ENCODE data around the gene TEKT1. TPM values are rescaled to one million over a fixed set of nuclear protein-coding genes. Genes with fewer than 3 reads are reported as not detected.
A peak's percentile ranks its signal among the peaks of the same experiment; 100 is the strongest.
"Not testable (repeated sequence)": the region's sequence is repeated elsewhere in the genome, so short reads cannot be mapped to it uniquely, and the experiment has no call there.

The TEKT1 gene
- total RNA-seq, 1 donor from 2014 or later, result not detected

DNA sequence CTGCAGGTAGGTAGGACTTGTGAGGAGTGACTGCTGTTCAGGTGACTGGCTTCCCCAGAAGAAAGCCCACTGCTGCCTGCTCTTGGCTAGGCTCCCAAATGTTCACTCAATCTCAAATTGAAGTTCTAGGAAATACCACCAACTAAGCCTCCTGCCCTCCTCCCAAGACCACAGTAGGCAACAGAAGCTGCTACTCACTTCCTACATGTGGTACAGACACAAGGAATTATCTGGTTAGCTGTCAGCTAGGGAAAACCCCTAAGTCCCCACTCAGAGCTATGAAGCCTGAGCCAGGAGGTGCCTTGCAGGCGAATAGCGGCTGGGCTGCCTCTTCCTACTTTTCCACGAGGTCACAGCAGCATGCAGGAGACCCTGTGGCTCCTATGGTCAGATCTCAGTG, 50.6 kb downstream of the TEKT1 start:
- ATAC-seq (no peak), DNase-seq (no peak)
- intact Hi-C loops (cut with DNase I), result no loop called here
- TF ChIP-seq, protein P1, sequence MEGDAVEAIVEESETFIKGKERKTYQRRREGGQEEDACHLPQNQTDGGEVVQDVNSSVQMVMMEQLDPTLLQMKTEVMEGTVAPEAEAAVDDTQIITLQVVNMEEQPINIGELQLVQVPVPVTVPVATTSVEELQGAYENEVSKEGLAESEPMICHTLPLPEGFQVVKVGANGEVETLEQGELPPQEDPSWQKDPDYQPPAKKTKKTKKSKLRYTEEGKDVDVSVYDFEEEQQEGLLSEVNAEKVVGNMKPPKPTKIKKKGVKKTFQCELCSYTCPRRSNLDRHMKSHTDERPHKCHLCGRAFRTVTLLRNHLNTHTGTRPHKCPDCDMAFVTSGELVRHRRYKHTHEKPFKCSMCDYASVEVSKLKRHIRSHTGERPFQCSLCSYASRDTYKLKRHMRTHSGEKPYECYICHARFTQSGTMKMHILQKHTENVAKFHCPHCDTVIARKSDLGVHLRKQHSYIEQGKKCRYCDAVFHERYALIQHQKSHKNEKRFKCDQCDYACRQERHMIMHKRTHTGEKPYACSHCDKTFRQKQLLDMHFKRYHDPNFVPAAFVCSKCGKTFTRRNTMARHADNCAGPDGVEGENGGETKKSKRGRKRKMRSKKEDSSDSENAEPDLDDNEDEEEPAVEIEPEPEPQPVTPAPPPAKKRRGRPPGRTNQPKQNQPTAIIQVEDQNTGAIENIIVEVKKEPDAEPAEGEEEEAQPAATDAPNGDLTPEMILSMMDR (IDR thresholded peaks at IDR 0.05), result no peak
- H3K4me1 ChIP-seq, result no peaks in the 10 kb centered on the region
- H3K4me3 ChIP-seq, result no peak overlapping the region
- H3K27me3 ChIP-seq, result peaks cover 10% of the 10 kb centered on the region
- no peak overlapping the region for H3K27ac ChIP-seq
- no peaks in the 10 kb centered on the region for H3K9me3 ChIP-seq
- H3K36me3 ChIP-seq, result no peaks in the 10 kb centered on the region

DNA sequence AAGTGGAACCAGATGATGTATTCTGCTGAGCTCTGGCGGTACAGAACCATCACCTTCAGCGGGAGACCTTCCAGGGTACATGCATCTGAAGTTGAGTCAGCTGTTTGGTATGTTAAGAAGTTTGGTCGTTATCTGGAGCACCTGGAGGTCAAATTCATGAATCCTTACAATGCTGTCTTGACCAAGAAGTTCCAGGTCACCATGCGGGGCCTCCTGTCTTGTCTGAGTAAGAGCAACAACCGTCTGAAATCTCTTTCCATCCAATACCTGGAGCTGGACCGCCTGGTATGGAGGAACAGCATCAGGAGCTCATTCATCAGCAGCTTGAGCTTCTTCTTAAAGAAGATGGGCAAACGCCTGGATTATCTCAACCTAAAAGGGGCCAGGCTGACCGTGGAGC, 51.5 kb downstream of the TEKT1 start:
- ATAC-seq (no peak), DNase-seq (no peak)
- no peaks in the 10 kb centered on the region for H3K9me3 ChIP-seq
- intact Hi-C loops (cut with DNase I), result no loop called here
- H3K4me3 ChIP-seq, result no peak overlapping the region
- TF ChIP-seq, protein P1 (IDR thresholded peaks at IDR 0.05), result no peak
- H3K36me3 ChIP-seq, result no peaks in the 10 kb centered on the region
- no peak overlapping the region for H3K27ac ChIP-seq
- H3K4me1 ChIP-seq, result no peaks in the 10 kb centered on the region
- peaks cover 10% of the 10 kb centered on the region for H3K27me3 ChIP-seq

DNA sequence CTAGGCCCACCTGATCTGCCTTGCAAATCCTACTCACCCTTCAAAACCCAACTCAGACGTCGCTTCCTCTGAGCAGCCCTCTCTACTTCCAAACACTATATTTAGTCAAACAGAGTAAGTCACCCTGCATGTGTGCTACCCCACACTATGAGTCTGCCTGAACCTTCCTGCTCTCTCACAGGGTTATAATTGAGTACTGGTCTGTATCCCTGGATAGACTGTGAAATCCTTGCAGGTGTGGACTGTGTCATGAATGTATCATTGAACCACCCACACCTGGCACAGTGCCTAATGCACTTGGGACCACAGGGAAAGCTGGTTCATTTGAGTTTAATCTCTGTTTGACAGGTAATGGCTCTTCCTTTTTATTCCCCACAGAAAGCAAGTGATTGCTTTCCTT, 52.1 kb downstream of the TEKT1 start:
- DNase-seq (no peak), ATAC-seq (no peak)
- no peak overlapping the region for H3K4me3 ChIP-seq
- no peaks in the 10 kb centered on the region for H3K36me3 ChIP-seq
- no peak overlapping the region for H3K27ac ChIP-seq
- H3K9me3 ChIP-seq, result no peaks in the 10 kb centered on the region
- intact Hi-C loops (cut with DNase I), result no loop called here
- no peaks in the 10 kb centered on the region for H3K4me1 ChIP-seq
- TF ChIP-seq, protein P1 (IDR thresholded peaks at IDR 0.05), result no peak
- peaks cover 10% of the 10 kb centered on the region for H3K27me3 ChIP-seq

DNA sequence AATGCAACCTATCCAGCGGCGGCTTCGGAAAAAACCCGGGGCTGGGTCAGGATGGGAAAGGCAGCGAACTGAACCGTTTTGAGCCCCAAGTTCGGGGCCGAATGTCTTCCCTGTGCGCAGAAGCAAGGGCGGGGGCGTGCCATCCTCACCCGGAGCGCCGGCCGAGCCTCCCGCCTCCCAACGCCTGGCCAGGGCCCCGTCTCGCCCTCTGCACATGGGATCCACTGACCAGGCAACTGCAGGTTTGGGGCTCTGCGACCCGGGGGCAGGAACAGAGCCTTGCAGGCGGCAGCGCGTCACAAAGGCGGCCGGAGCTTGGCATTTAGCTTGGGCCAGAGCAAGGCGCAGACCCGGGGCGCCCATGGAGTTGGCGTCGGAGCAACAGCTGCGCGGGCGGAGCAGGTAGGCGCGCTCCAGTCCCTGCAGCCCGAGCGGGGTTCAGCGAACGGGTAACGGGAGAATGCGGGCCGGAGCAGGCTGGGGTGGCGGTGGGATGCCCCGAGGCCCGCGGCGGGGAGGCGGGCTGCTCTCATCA, 55.6 kb downstream of the TEKT1 start, which contains the start of gene FBXO39:
FBXO39 (plus strand) TSS at position 345 of the 535 bp plus-strand sequence. CDS start 3,654 bp downstream, outside the sequence.
- intact Hi-C loops (cut with DNase I), result no loop called here
- no peaks in the 10 kb centered on the region for H3K4me1 ChIP-seq
- H3K27me3 ChIP-seq, result peaks cover 6% of the 10 kb centered on the region
- H3K4me3 ChIP-seq, result no peak within 1 kb of the TSS
- peaks cover 28% of the 10 kb centered on the region for H3K36me3 ChIP-seq
- ATAC-seq (peak; percentile 74), DNase-seq (peak; percentile 68)
- H3K27ac ChIP-seq, result no peak within 1 kb of the TSS
- TF ChIP-seq, protein P1 (IDR thresholded peaks at IDR 0.05), result no peak
- H3K9me3 ChIP-seq, result no peaks in the 10 kb centered on the region

DNA sequence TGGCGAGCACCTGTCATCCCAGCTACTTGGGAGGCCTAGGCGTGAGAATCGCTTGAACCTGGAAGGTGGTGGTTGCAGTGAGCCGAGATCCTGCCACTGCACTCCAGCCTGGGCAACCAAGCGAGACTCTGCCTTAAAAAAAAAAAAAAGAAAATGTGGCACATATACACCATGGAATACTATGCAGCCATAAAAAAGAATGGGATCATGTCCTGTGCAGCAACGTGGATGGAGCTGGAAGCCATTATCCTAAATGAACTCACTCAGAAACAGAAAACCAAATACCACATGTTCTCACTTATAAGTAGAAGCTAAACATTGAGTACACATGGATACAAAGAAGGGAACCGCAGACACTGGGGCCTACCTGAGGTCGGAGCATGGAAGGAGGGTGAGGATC, 56.6 kb downstream of the TEKT1 start:
- H3K27ac ChIP-seq; H3K4me3 ChIP-seq; DNase-seq; H3K9me3 ChIP-seq; H3K27me3 ChIP-seq; ATAC-seq; intact Hi-C loops (cut with DNase I); H3K4me1 ChIP-seq: not testable (repeated sequence)
- H3K36me3 ChIP-seq, result peaks cover 38% of the 10 kb centered on the region

DNA sequence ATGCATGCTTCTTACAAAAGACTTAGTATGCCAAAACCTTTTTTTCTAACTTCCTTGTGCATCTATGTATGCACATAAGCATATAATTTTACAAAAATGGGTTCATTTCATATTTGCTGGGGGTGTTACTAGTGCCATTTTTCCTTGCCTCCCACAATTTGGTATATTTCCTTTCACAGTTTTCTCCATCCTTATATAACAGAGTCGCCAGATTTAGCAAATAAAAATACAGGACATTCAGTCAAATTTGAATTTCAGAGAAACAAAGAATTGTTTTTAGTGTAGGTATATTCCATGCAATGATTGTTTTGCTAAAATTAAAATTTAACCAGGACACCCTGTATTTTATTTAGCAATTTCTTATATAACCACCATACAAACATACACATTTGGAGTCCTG, 59.5 kb downstream of the TEKT1 start:
- no peak for ATAC-seq
- intact Hi-C loops (cut with DNase I), result no loop called here
- Histone ChIP-seq H3K27me3 (no peaks in the 10 kb centered on the region), H3K36me3 (peaks cover 66% of the 10 kb centered on the region), H3K4me1 (no peaks in the 10 kb centered on the region), H3K9me3 (peaks cover 8% of the 10 kb centered on the region), H3K4me3 (no peak overlapping the region), H3K27ac (no peak overlapping the region)
- no peak for DNase-seq
- TF ChIP-seq, protein P1 (IDR thresholded peaks at IDR 0.05), result no peak

All from upper lobe of right lung (tissue), 1 donor.